GM12873 (cell line): Measurements from ENCODE around the gene ZNF613.

ENCODE experiments used
- CTCF ChIP-seq: IDR thresholded peaks from 2 replicates; pipeline ENCODE4 v1.5.1; 2012; ENCODE audit warnings: low read depth, mild to moderate bottlenecking, moderate library complexity, low read length, control low read depth; ENCODE audit not compliant: insufficient read depth; ENCODE audit errors: missing control alignments

Gene ZNF613

GRCh38 chr19:51978882-51979281, 51.6 kb downstream of the ZNF613 start:
- no peak for TF ChIP-seq CTCF

- TF ChIP-seq CTCF: no peak
Observed at GRCh38 chr19:51980116-51980736, 53.0 kb downstream of the ZNF613 start.

- TF ChIP-seq CTCF: no peak
Observed at GRCh38 chr19:51983361-51983760, 56.1 kb downstream of the ZNF613 start.

GRCh38 chr19:51986309-51987291, 59.3 kb downstream of the ZNF613 start, which contains the start of gene ZNF350:
ZNF350 (minus strand) TSS chr19:51986840; CDS start chr19:51974360, 12,480 bp downstream.
- no peak for TF ChIP-seq CTCF

GRCh38 chr19:51993422-51993821, 66.2 kb downstream of the ZNF613 start:
- TF ChIP-seq CTCF: no peak

- TF ChIP-seq CTCF: no peak
Observed at GRCh38 chr19:51994048-51994644, 66.9 kb downstream of the ZNF613 start.
